Measurements from ENCODE around the gene GPR143.
A peak's percentile ranks its signal among the peaks of the same experiment; 100 is the strongest.
"Not testable (repeated sequence)": the region's sequence is repeated elsewhere in the genome, so short reads cannot be mapped to it uniquely, and the experiment has no call there.

Gene GPR143

GRCh38 chrX:9765737-9766097 is at the start of gene GPR143:
GPR143 (minus strand) TSS chrX:9765847; CDS start chrX:9765817, 30 bp downstream.
- H3K27ac ChIP-seq: no peak within 1 kb of the TSS
- no peak for TF ChIP-seq CTCF (conservative IDR thresholded peaks at IDR 0.05; ENCODE audit: low read depth)
- CTCF ChIA-PET: no interaction called here
- no peak for DNase-seq (ENCODE audit: low spot score)
- POLR2A ChIA-PET (ENCODE audit: low non-redundant PET): no interaction called here

GRCh38 chrX:9811086-9811485 is 45.4 kb upstream of the GPR143 start:
- CTCF ChIA-PET; POLR2A ChIA-PET (ENCODE audit: low non-redundant PET); DNase-seq (ENCODE audit: low spot score); H3K27ac ChIP-seq: not testable (repeated sequence)

- CTCF ChIA-PET; H3K27ac ChIP-seq; POLR2A ChIA-PET (ENCODE audit: low non-redundant PET); DNase-seq (ENCODE audit: low spot score): not testable (repeated sequence)
Measured at GRCh38 chrX:9809876-9810275, 44.2 kb upstream of the GPR143 start.

- H3K27ac ChIP-seq: peak overlapping the region; percentile 71
- DNase-seq (ENCODE audit: low spot score): peak; percentile 33
- ChIA-PET POLR2A (ENCODE audit: low non-redundant PET) (no interaction called here), CTCF (no interaction called here)
- no peak for TF ChIP-seq CTCF (conservative IDR thresholded peaks at IDR 0.05; ENCODE audit: low read depth)
Measured at GRCh38 chrX:9807355-9808182, 41.9 kb upstream of the GPR143 start.

GRCh38 chrX:9805956-9806355 is 40.3 kb upstream of the GPR143 start:
- no peak for DNase-seq (ENCODE audit: low spot score)
- CTCF ChIA-PET: no interaction called here

GRCh38 chrX:9804444-9804843 is 38.8 kb upstream of the GPR143 start:
- POLR2A ChIA-PET (ENCODE audit: low non-redundant PET): no interaction called here

More at GRCh38 chrX:9805956-9806355, 40.3 kb upstream of the GPR143 start:
- no peak overlapping the region for H3K27ac ChIP-seq
- POLR2A ChIA-PET (ENCODE audit: low non-redundant PET): no interaction called here
- TF ChIP-seq CTCF (conservative IDR thresholded peaks at IDR 0.05; ENCODE audit: low read depth): no peak

GRCh38 chrX:9802737-9803136 is 37.1 kb upstream of the GPR143 start:
- CTCF ChIA-PET: no interaction called here
- H3K27ac ChIP-seq: no peak overlapping the region
- POLR2A ChIA-PET (ENCODE audit: low non-redundant PET): no interaction called here
- TF ChIP-seq CTCF (conservative IDR thresholded peaks at IDR 0.05; ENCODE audit: low read depth): no peak
- DNase-seq (ENCODE audit: low spot score): no peak

More at GRCh38 chrX:9804444-9804843, 38.8 kb upstream of the GPR143 start:
- no peak for DNase-seq (ENCODE audit: low spot score)
- H3K27ac ChIP-seq: no peak overlapping the region
- no peak for TF ChIP-seq CTCF (conservative IDR thresholded peaks at IDR 0.05; ENCODE audit: low read depth)
- CTCF ChIA-PET: no interaction called here
